Activated naive CD8-positive, alpha-beta T cell treated with anti-CD3 and anti-CD28 coated beads, Interleukin-2, amount 50 U/mL, for 16 hours (primary cell): ENCODE results near the gene RPS6KL1.

Experiments used
- DNase-seq: peaks from one replicate; pipeline ENCODE4 v3.0.0-alpha.2; 2020; ENCODE audit warnings: low read depth, low spot score

Gene RPS6KL1

DNA sequence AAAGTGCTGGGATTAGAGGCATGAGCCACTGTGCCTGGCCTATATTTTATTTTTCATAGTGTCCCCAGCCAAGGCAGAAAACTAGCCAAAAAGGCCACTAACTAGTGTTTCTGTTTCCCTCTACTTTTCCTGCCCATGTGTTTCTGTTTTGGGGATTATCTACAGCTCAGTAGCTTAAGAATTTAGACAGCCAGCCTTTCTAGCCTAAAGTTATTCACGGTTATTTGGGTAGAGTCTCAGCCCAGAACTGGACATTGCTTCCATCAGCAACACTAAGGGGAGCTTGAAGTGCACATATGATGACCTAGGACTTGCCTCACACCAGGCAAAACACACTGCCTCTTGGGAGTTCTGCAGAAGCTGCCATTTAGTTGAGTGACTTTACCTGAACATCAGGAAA, 65.0 kb downstream of the RPS6KL1 start:
- no peak for DNase-seq

DNA sequence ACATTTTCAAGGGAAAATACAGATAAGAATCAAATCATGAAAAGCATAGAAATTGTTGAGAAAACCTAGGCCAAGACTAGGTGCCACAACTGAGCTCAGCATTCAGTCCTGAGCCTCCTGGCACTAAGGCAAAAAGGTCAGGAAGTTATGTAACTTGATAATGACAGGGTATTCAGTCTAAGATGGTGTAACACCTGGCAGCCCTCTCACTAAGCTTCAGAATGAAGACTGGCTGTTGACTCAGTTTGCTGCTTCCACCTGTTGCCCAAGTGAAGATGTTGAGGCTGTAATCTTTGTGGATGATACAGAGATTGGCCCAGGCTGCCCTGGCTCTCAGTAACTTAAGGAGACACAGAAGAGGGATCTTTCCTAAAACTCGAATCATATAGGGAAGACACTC, 66.7 kb downstream of the RPS6KL1 start:
- DNase-seq = no peak

DNA sequence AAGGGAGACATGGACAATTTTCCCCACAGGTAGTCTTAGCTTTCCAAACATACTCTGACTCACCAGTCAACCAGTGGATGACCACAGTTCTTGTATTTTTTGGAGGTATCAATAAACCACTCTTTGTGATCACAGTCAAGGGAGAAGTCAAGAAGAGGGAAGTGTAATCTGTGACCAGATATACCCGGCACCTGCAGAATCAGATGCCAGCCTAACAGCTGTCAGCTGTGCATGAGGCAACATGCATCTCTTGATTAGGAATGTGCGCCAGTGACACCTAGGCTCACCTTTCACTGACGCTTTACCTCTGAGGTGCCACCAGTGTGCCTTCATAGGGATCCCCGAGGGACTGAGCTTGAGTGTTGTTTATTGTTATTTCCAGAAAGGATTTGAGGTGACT, 67.1 kb downstream of the RPS6KL1 start:
- DNase-seq = no peak

DNA sequence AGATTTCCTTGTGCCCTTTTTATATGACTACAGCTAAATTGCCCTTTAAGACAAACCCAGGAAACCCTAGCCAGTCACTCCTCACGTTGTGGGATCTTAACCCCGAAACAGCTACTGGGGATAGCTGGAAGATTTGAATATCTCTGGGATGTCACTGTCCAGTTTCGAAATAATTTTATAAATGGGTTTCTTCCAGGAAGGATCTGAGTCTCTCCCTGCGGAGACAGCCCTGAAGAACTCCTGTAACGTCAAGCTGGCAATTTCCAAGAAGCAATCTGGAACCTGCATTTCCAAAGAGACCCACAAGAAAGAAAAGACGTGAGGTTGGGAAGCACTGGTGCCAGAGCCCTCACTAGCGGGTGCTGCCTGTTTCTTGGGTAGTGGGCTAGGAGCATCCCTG, 68.0 kb downstream of the RPS6KL1 start:
- no peak for DNase-seq
